Breast epithelium (tissue), 4 donors: ENCODE results near the gene CTTNBP2. TPM values are rescaled to one million over a fixed set of nuclear protein-coding genes. Genes with fewer than 3 reads are reported as not detected.

Source experiments
- DNase-seq, 2 donors: peaks; one replicate each; pipeline ENCODE4 v3.0.0-alpha.2; 2019; ENCODE audit warnings: low spot score in 2 of 2
- H3K27ac ChIP-seq, 2 donors: fragments of 200-600 bp; sonication (generic) in 1 of 2; one replicate each; pipeline ENCODE4 v1.5.1; 2016 to 2019; ENCODE audit warnings: mild to moderate bottlenecking in 1 of 2
- H3K27me3 ChIP-seq, 2 donors: fragments of 200-600 bp; sonication (generic) in 1 of 2; one replicate each; pipeline versions ENCODE4 v1.5.1 to v1.6.0; 2017 to 2019; ENCODE audit warnings: control low read depth in 1 of 2, mild to moderate bottlenecking in 1 of 2
- H3K36me3 ChIP-seq: fragments of 200-600 bp; one replicate; pipeline ENCODE4 v1.5.1; 2019
- H3K4me1 ChIP-seq, 2 donors: fragments of 200-600 bp; sonication (generic); one replicate each; pipeline ENCODE4 v1.5.1; 2016 to 2019; ENCODE audit warnings: control low read depth in 1 of 2
- H3K4me3 ChIP-seq, 3 donors: fragments of 200-600 bp; sonication (generic); 1 replicate in 2 of 3; 2 replicates in 1 of 3; pipeline ENCODE4 v1.5.1; 2016 to 2019; ENCODE audit warnings: mild to moderate bottlenecking in 3 of 3, moderate library complexity in 2 of 3
- H3K9me3 ChIP-seq, 2 donors: fragments of 200-600 bp; sonication (generic) in 1 of 2; one replicate each; pipeline ENCODE4 v1.5.1; 2016 to 2019; ENCODE audit warnings: control low read depth in 1 of 2
- POLR2A ChIP-seq: fragments of 450-650 bp; IDR thresholded peaks from one replicate; pipeline ENCODE4 v1.6.1; 2016; ENCODE audit warnings: antibody characterized with exemption, mild to moderate bottlenecking, moderate library complexity
- POLR2AphosphoS5 ChIP-seq, 3 donors: sonication (generic); formaldehyde crosslinking; IDR thresholded peaks; one replicate each; pipeline ENCODE4 v1.6.1; 2017; ENCODE audit warnings: antibody characterized with exemption in 3 of 3
- intact Hi-C: fragments of 100-400 bp; cut with DNase I; formaldehyde crosslinking; loops from one replicate; pipeline ENCODE4 v1.15.1; 2023; ENCODE audit warnings: low total_unique reads
- total RNA-seq, 3 donors: library from RNA; depleted of rRNA; stranded (reverse); fragments of >200 nt; gene quantifications; one replicate each; pipeline ENCODE4 v1.1.0, GENCODE V29; 2016
- TF ChIP-seq, protein P1 (sequence below), 3 donors: fragments of 450-650 bp; IDR thresholded peaks; one replicate each; pipeline ENCODE4 v1.5.1; 2016 to 2017; ENCODE audit warnings: antibody characterized with exemption in 3 of 3, mild to moderate bottlenecking in 3 of 3, moderate library complexity in 3 of 3

CTTNBP2 gene
- total RNA-seq, 3 donors from 2014 or later = 8.8 to 37.0 (median 13.8) TPM

DNA sequence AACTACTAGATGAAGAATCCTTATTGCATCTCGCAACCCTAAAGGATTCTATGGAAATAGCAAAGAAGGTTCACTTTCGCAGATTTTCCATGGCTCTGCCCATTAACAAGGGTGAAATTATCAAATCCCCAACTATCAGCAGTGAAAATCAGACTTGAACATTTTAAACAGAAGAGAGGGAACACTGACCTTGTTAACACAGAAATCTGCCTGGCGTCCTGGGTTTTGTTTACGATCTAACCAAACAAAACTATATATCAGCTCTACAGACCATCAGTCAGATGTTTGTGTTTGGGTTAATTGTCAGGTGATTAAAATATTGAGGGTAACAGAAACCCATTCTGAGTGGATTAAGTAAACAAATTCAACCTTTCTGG, 1.9 kb downstream of the CTTNBP2 start:
- Histone ChIP-seq H3K36me3 (no peaks in the 10 kb centered on the region), H3K27me3 (peaks cover 0 to 7% of the 10 kb centered on the region in 2 donors), H3K9me3 (no peaks in the 10 kb centered on the region), H3K4me1 (no peaks in the 10 kb centered on the region), H3K4me3 (no peak overlapping the region), H3K27ac (no peak overlapping the region)
- TF ChIP-seq POLR2AphosphoS5 (IDR thresholded peaks at IDR 0.05) (no peak), POLR2A (no peak)
- TF ChIP-seq, protein P1, sequence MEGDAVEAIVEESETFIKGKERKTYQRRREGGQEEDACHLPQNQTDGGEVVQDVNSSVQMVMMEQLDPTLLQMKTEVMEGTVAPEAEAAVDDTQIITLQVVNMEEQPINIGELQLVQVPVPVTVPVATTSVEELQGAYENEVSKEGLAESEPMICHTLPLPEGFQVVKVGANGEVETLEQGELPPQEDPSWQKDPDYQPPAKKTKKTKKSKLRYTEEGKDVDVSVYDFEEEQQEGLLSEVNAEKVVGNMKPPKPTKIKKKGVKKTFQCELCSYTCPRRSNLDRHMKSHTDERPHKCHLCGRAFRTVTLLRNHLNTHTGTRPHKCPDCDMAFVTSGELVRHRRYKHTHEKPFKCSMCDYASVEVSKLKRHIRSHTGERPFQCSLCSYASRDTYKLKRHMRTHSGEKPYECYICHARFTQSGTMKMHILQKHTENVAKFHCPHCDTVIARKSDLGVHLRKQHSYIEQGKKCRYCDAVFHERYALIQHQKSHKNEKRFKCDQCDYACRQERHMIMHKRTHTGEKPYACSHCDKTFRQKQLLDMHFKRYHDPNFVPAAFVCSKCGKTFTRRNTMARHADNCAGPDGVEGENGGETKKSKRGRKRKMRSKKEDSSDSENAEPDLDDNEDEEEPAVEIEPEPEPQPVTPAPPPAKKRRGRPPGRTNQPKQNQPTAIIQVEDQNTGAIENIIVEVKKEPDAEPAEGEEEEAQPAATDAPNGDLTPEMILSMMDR (IDR thresholded peaks at IDR 0.05) = no peak
- DNase-seq = no peak
- intact Hi-C loops = no loop called here

DNA sequence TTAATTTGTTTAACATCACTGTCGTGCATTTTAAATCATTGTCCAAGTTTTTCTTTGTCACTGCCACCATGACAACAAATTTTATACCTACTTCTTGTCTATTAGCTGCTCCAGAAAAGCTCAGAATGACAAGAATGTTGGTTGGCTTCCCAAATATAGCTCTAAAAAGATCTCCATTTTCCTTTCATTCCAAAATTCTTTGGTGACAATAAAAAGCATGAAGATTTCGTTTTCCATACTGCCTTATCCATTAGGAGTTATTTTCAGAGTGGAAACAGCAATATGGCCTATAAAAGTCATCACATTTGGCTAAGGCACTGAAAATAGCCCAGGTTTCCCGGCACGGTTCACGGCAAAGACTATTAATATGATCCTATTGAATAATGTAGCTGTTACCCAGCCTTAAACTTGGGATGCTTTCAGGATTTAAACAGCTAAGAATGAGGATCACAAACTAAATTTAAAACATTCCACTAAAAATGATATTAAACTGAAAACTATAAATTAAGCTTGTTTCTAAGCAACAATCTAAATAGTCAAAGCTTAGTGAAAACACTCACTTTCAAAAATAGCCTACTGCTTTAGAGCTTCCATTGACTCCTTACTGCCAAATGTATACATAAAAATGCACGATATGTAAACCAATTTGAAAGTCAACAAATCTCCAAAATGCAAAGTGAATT, 2.7 kb downstream of the CTTNBP2 start:
- Histone ChIP-seq H3K4me3 (no peak overlapping the region), H3K4me1 (no peaks in the 10 kb centered on the region), H3K27me3 (peaks cover 0 to 7% of the 10 kb centered on the region in 2 donors), H3K36me3 (no peaks in the 10 kb centered on the region), H3K9me3 (no peaks in the 10 kb centered on the region), H3K27ac (no peak overlapping the region)
- TF ChIP-seq POLR2A = no peak
- TF ChIP-seq, protein P1 (IDR thresholded peaks at IDR 0.05) = no peak
- intact Hi-C loops = no loop called here
- DNase-seq = no peak

DNA sequence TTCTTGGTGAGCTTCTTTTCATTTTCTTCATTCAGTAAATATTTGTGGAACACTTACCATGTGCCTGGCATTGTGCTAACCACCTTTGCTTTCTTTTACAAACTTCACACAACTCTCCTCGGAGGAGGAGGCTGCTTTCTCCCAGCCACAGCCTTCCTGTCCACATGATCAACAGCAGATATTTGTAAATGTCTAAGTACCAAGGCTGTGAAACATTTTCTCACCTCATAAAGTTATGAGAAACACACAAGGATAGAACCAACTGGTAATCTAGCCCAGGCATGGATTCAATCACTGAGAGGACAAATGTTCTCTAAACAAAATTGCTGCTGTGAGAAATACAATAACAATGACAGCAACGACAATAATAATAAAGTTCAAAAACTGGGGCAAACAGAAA, 3.9 kb downstream of the CTTNBP2 start:
- H3K36me3 ChIP-seq = no peaks in the 10 kb centered on the region
- intact Hi-C loops = no loop called here
- no peaks in the 10 kb centered on the region for H3K9me3 ChIP-seq
- TF ChIP-seq, protein P1 (IDR thresholded peaks at IDR 0.05) = no peak
- TF ChIP-seq POLR2A = no peak
- TF ChIP-seq POLR2AphosphoS5 (IDR thresholded peaks at IDR 0.05) = no peak
- no peak for DNase-seq
- H3K4me1 ChIP-seq = no peaks in the 10 kb centered on the region
- H3K4me3 ChIP-seq = no peak overlapping the region
- no peak overlapping the region for H3K27ac ChIP-seq
- peaks cover 0 to 7% of the 10 kb centered on the region in 2 donors for H3K27me3 ChIP-seq

DNA sequence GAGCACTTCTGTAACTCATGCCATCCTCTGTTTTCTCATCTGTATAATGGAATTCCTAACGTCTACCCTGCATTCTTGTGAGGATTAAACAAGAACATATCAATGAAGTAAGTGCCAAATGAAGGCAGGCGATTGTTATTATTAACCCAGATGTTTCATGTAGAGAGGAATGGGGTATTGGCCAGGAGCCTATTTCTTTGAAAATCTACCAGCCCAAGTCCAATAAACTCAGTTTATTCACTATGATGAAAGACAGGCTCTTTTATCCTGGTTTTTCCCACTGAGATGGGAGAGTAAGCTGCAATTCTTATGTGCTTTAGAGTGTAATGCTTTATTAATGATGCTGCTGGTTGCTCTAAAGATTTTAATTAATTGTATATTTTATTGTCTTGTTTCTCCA, 9.6 kb downstream of the CTTNBP2 start:
- H3K36me3 ChIP-seq = no peaks in the 10 kb centered on the region
- intact Hi-C loops = no loop called here
- TF ChIP-seq POLR2A = no peak
- no peak for TF ChIP-seq POLR2AphosphoS5 (IDR thresholded peaks at IDR 0.05)
- TF ChIP-seq, protein P1 (IDR thresholded peaks at IDR 0.05) = no peak
- DNase-seq = no peak
- H3K27me3 ChIP-seq = no peaks in the 10 kb centered on the region
- H3K4me3 ChIP-seq = no peak overlapping the region
- no peaks in the 10 kb centered on the region for H3K9me3 ChIP-seq
- no peak overlapping the region for H3K27ac ChIP-seq
- H3K4me1 ChIP-seq = no peaks in the 10 kb centered on the region

DNA sequence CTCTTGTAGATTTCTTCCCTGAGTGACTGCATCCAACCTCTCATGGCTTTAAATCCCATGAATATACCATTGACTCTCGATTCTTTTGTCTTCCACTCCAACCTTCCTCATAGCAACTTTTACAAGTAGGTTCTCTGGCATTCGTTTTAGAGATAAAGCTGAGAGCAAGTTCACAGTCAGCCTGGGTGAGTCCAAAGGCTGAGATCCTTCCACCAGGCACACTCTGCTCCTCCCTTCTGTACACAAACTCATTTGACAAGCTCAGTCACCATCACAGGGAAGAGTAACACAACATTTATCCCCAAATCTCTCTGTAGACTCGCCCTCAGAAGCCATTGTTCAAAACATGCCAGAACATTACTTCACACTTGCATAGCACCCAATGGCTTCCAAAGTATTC, 10.9 kb downstream of the CTTNBP2 start:
- no peak overlapping the region for H3K27ac ChIP-seq
- no peaks in the 10 kb centered on the region for H3K9me3 ChIP-seq
- intact Hi-C loops = no loop called here
- TF ChIP-seq POLR2AphosphoS5 (IDR thresholded peaks at IDR 0.05) (no peak), POLR2A (no peak)
- TF ChIP-seq, protein P1 (IDR thresholded peaks at IDR 0.05) = no peak
- no peaks in the 10 kb centered on the region for H3K4me1 ChIP-seq
- H3K36me3 ChIP-seq = no peaks in the 10 kb centered on the region
- H3K27me3 ChIP-seq = no peaks in the 10 kb centered on the region
- no peak overlapping the region for H3K4me3 ChIP-seq
- DNase-seq = no peak
